MCF 10A (cell line): ENCODE measurements around the gene MVK. TPM values are rescaled to one million over a fixed set of nuclear protein-coding genes. Genes with fewer than 3 reads are reported as not detected.

Source experiments
- BruUV-seq: library from RNA; stranded (reverse); fragments of 400-500 nt; replicated peaks from 2 replicates; lab custom pipeline; 2021; lab: Mats Ljungman, UMichigan
- CTCF ChIA-PET: fragments of 300-600 bp; sonication (Branson Sonifier 250); formaldehyde crosslinking; extraction: SDS; loops from one replicate; lab custom pipeline; 2021; ENCODE audit warnings: antibody characterized with exemption, inconsistent platforms; lab: Yijun Ruan, JAX
- POLR2A ChIA-PET: fragments of 300-600, 350-650 bp; sonication (Branson Sonifier 250); formaldehyde crosslinking; extraction: SDS; loops from one replicate; lab custom pipeline; 2020; ENCODE audit warnings: antibody characterized with exemption, inconsistent platforms; lab: Yijun Ruan, JAX
- DNase-seq: peaks from one replicate; pipeline ENCODE4 v3.0.0-alpha.2; 2018; ENCODE audit not compliant: unreplicated experiment
- H3K27ac Mint-ChIP-seq: one replicate; pipeline ENCODE4 v1.8.0; 2022; ENCODE audit warnings: mild to moderate bottlenecking, low read depth, mixed read lengths; ENCODE audit not compliant: unreplicated experiment
- H3K27me3 Mint-ChIP-seq: one replicate; pipeline ENCODE4 v1.8.0; 2022; ENCODE audit warnings: mixed read lengths; ENCODE audit not compliant: insufficient read depth, unreplicated experiment
- H3K36me3 Mint-ChIP-seq: one replicate; pipeline ENCODE4 v1.8.0; 2022; ENCODE audit warnings: mild to moderate bottlenecking, moderate library complexity, mixed read lengths; ENCODE audit not compliant: insufficient read depth, unreplicated experiment
- H3K4me1 Mint-ChIP-seq: one replicate; pipeline ENCODE4 v1.8.0; 2022; ENCODE audit warnings: mixed read lengths; ENCODE audit not compliant: insufficient read depth, unreplicated experiment
- H3K4me3 Mint-ChIP-seq: one replicate; pipeline ENCODE4 v1.8.0; 2022; ENCODE audit warnings: mild to moderate bottlenecking, moderate library complexity, mixed read lengths; ENCODE audit not compliant: unreplicated experiment
- H3K9me3 Mint-ChIP-seq: one replicate; pipeline ENCODE4 v1.8.0; 2022; ENCODE audit warnings: mixed read lengths; ENCODE audit not compliant: unreplicated experiment
- intact Hi-C: fragments of 100-400 bp; cut with micrococcal nuclease; formaldehyde crosslinking; loops from 2 replicates; pipeline ENCODE4 v1.14.1; 2022
- total RNA-seq: library from RNA; stranded (reverse); gene quantifications from 2 replicates; pipeline ENCODE4 v1.2.3, GENCODE V29; 2022
- TF ChIP-seq, protein P1 (sequence below): fragments of 200-600 bp; IDR thresholded peaks from one replicate; pipeline ENCODE4 v1.8.0; 2022; ENCODE audit warnings: antibody characterized with exemption, mild to moderate bottlenecking; ENCODE audit not compliant: unreplicated experiment

The MVK gene
- total RNA-seq, 1 experiment from 2014 or later, result 17.1 TPM

DNA sequence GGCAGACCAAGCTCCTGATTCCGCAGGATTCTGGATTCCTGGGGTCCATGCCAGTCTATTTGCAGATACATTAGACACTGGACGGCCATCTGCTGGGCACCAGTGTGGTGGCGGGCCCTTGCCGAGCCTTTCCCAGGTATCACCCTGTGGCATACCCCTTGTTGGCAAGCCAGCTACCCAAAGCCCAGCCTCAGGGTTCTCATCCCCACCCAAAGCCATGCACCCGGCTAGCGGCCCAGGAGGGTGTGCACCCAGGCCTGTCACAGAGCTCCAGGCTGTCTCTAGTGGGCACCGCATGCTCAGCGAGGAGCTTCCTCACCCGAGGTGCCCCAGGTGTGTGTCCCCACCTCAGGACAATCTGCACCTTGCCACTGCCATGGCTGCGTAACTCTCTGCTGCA lies 14.0 kb upstream of the MVK start:
- no peak overlapping the region for H3K4me3 Mint-ChIP-seq
- DNase-seq, result no peak
- POLR2A ChIA-PET, result interaction anchor here (0.6 to 1.9 kb wide), 4 partner anchors 13 to 97 kb away, joined by 3 to 5 read pairs (median 4); partner anchors contain the start of gene MMAB

DNA sequence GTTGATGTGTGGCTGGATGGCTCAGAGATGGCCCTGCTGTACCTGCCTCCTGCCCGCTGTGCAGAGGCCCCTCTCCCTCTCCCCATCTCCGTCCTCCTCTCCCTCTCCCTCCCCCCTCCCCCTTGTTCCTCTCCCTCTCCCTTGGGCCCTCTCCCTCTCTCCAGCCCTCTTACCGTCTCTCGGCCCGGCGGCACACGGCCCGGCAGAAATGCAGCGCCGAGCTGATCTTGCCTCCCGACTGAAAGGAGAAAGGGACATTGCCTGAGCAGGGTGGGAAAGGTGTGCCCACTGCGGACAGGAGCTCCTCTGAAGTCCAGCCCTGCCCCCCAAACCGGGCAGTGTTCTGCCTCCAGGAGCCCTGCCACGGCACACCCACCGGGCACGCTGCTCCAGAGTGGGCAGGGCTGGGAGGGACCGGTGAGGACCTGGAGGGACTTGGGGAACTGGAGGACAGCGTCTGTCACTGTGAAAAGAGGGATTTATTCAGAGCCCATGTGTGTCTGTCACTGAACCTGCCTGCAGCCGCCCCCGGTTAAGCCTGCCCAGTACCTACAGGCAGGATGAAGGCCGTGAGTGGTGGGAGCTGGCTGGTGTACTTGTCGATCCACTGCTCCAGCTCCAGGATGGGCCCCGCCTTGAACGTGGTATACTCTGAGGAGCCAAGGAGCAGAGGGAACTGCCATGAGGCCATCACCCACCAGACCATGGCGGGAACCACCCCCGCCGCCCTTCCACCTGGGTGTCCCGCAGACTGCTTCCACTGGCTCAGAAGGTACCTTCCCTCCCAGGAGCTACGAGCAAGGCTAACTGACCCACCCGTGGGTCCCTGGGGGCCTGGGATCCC lies 12.5 kb upstream of the MVK start:
- CTCF ChIA-PET, result no interaction called here
- POLR2A ChIA-PET, result interaction anchor here (1.6 to 1.9 kb wide), 2 partner anchors 12 to 21 kb away, joined by 4 to 5 read pairs; partner anchors contain the start of gene MMAB
- BruUV-seq, result no TSS peak

More for the DNA sequence above, 14.0 kb upstream of the MVK start:
- intact Hi-C loops, result no loop called here
- no peaks in the 10 kb centered on the region for H3K4me1 Mint-ChIP-seq
- H3K27me3 Mint-ChIP-seq, result no peaks in the 10 kb centered on the region
- TF ChIP-seq, protein P1, sequence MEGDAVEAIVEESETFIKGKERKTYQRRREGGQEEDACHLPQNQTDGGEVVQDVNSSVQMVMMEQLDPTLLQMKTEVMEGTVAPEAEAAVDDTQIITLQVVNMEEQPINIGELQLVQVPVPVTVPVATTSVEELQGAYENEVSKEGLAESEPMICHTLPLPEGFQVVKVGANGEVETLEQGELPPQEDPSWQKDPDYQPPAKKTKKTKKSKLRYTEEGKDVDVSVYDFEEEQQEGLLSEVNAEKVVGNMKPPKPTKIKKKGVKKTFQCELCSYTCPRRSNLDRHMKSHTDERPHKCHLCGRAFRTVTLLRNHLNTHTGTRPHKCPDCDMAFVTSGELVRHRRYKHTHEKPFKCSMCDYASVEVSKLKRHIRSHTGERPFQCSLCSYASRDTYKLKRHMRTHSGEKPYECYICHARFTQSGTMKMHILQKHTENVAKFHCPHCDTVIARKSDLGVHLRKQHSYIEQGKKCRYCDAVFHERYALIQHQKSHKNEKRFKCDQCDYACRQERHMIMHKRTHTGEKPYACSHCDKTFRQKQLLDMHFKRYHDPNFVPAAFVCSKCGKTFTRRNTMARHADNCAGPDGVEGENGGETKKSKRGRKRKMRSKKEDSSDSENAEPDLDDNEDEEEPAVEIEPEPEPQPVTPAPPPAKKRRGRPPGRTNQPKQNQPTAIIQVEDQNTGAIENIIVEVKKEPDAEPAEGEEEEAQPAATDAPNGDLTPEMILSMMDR, result no peak
- peaks cover 6% of the 10 kb centered on the region for H3K36me3 Mint-ChIP-seq
- no peak overlapping the region for H3K27ac Mint-ChIP-seq
- BruUV-seq, result no TSS peak
- H3K9me3 Mint-ChIP-seq, result no peaks in the 10 kb centered on the region
- CTCF ChIA-PET, result interaction anchor here (0.9 to 1.4 kb wide), 2 partner anchors 38 to 127 kb away, joined by 3 to 4 read pairs; no protein-coding TSS in a partner anchor

GRCh38 chr12:109561711-109562030 lies 11.9 kb upstream of the MVK start:
- peaks cover 12% of the 10 kb centered on the region for H3K36me3 Mint-ChIP-seq
- ChIA-PET CTCF (no interaction called here), POLR2A (interaction anchor here (1.7 kb wide), 1 partner anchor 9 kb away, joined by 6 read pairs; no protein-coding TSS in a partner anchor)
- TF ChIP-seq, protein P1, result no peak
- H3K4me1 Mint-ChIP-seq, result no peaks in the 10 kb centered on the region
- no TSS peak for BruUV-seq
- no peaks in the 10 kb centered on the region for H3K9me3 Mint-ChIP-seq
- no peak overlapping the region for H3K4me3 Mint-ChIP-seq
- no peak overlapping the region for H3K27ac Mint-ChIP-seq
- no peaks in the 10 kb centered on the region for H3K27me3 Mint-ChIP-seq
- intact Hi-C loops, result no loop called here
- DNase-seq, result no peak

More for the DNA sequence above, 12.5 kb upstream of the MVK start:
- no peak overlapping the region for H3K27ac Mint-ChIP-seq
- TF ChIP-seq, protein P1, result no peak
- DNase-seq, result no peak
- H3K9me3 Mint-ChIP-seq, result no peaks in the 10 kb centered on the region
- H3K27me3 Mint-ChIP-seq, result no peaks in the 10 kb centered on the region
- peaks cover 15% of the 10 kb centered on the region for H3K36me3 Mint-ChIP-seq
- intact Hi-C loops, result no loop called here
- H3K4me1 Mint-ChIP-seq, result no peaks in the 10 kb centered on the region
- no peak overlapping the region for H3K4me3 Mint-ChIP-seq

GRCh38 chr12:109562871-109563270 lies 10.7 kb upstream of the MVK start:
- Mint-ChIP-seq H3K27ac (no peak overlapping the region), H3K4me3 (no peak overlapping the region), H3K27me3 (no peaks in the 10 kb centered on the region), H3K4me1 (no peaks in the 10 kb centered on the region), H3K9me3 (no peaks in the 10 kb centered on the region), H3K36me3 (peaks cover 22% of the 10 kb centered on the region)
- intact Hi-C loops, result no loop called here
- no peak for DNase-seq
- POLR2A ChIA-PET, result interaction anchor here (0.5 to 1.7 kb wide), 2 partner anchors 10 to 128 kb away, joined by 3 to 6 read pairs; no protein-coding TSS in a partner anchor
- CTCF ChIA-PET, result interaction anchor here (0.6 to 1.3 kb wide), 4 partner anchors 9 to 211 kb away, joined by 3 to 4 read pairs (median 3); no protein-coding TSS in a partner anchor
- BruUV-seq, result no TSS peak
- TF ChIP-seq, protein P1, result no peak
